CD14-positive monocyte (primary cell): ENCODE results near the gene TBCEL. TPM values are rescaled to one million over a fixed set of nuclear protein-coding genes. Genes with fewer than 3 reads are reported as not detected.

Experiments
- DNase-seq, 3 donors: peaks; one replicate each; pipeline ENCODE4 v3.0.0-alpha.2; 2011 to 2022
- H2AFZ ChIP-seq: 2 replicates; pipeline ENCODE4 v1.6.0; 2012; ENCODE audit warnings: mild to moderate bottlenecking, low read depth, low read length, inconsistent platforms; ENCODE audit not compliant: insufficient read depth, poor library complexity, severe bottlenecking
- H3K27ac ChIP-seq, 2 donors: 1 replicate in 1 of 2; 2 replicates in 1 of 2; pipeline ENCODE4 v1.5.1; 2012 to 2013; ENCODE audit warnings: low read length in 2 of 2, control low read depth in 1 of 2, inconsistent platforms in 1 of 2, low read depth in 1 of 2, mild to moderate bottlenecking in 1 of 2
- H3K27me3 ChIP-seq, 2 donors: one replicate each; pipeline versions ENCODE4 v1.6.0 to v1.6.1; 2011 to 2013; ENCODE audit warnings: low read length in 2 of 2; ENCODE audit not compliant: control insufficient read depth in 2 of 2, insufficient read depth in 2 of 2
- H3K36me3 ChIP-seq, 2 donors: replicated peaks in 1 of 2; 1 replicate in 1 of 2; 2 replicates in 1 of 2; pipeline versions ENCODE4 v1.5.1 to v1.6.1; 2012 to 2013; ENCODE audit warnings: low read length in 2 of 2, control low read depth in 1 of 2, inconsistent platforms in 1 of 2, mild to moderate bottlenecking in 1 of 2; ENCODE audit not compliant: insufficient read depth in 2 of 2, control insufficient read depth in 1 of 2
- H3K4me1 ChIP-seq, 2 donors: 1 replicate in 1 of 2; 2 replicates in 1 of 2; pipeline versions ENCODE4 v1.5.1 to v1.6.1; 2012 to 2013; ENCODE audit warnings: low read length in 2 of 2, control low read depth in 1 of 2, inconsistent platforms in 1 of 2, mild to moderate bottlenecking in 1 of 2, moderate library complexity in 1 of 2; ENCODE audit not compliant: insufficient read depth in 2 of 2, control insufficient read depth in 1 of 2
- H3K4me2 ChIP-seq: replicated peaks from 2 replicates; pipeline ENCODE3; 2012; ENCODE audit warnings: low read length, moderate library complexity, mild to moderate bottlenecking; ENCODE audit not compliant: poor library complexity, severe bottlenecking; ENCODE audit errors: extremely low read depth
- H3K4me3 ChIP-seq, 3 experiments: fragments of 200-600 bp in 1 of 3; sonication (generic) in 1 of 3; replicated peaks in 1 of 3; 1 replicate in 2 of 3; 2 replicates in 1 of 3; pipeline ENCODE4 v1.5.1; 2011 to 2013; ENCODE audit warnings: low read length in 3 of 3, mild to moderate bottlenecking in 3 of 3, control low read depth in 2 of 3, low read depth in 2 of 3, inconsistent platforms in 1 of 3, moderate library complexity in 1 of 3
- H3K79me2 ChIP-seq: 2 replicates; pipeline ENCODE4 v1.6.0; 2012; ENCODE audit warnings: mild to moderate bottlenecking, control low read depth, inconsistent platforms, low read length, moderate library complexity; ENCODE audit not compliant: insufficient read depth
- H3K9ac ChIP-seq: 2 replicates; pipeline ENCODE4 v1.6.0; 2017; ENCODE audit warnings: low read length, mild to moderate bottlenecking; ENCODE audit not compliant: insufficient read depth, poor library complexity, severe bottlenecking
- H3K9me3 ChIP-seq, 2 donors: replicated peaks in 1 of 2; 1 replicate in 1 of 2; 2 replicates in 1 of 2; pipeline versions ENCODE4 v1.5.1 to v1.6.1; 2012 to 2013; ENCODE audit warnings: low read length in 2 of 2, control low read depth in 1 of 2; ENCODE audit not compliant: control insufficient read depth in 1 of 2, insufficient read depth in 1 of 2
- H4K20me1 ChIP-seq: 2 replicates; pipeline ENCODE4 v1.6.0; 2012; ENCODE audit warnings: mild to moderate bottlenecking, low read length, control low read depth, moderate library complexity; ENCODE audit not compliant: insufficient read depth
- H3K27ac Mint-ChIP-seq, 7 donors: one replicate each; pipeline ENCODE4 v1.8.0; 2020; ENCODE audit warnings: mild to moderate bottlenecking in 7 of 7, mixed read lengths in 7 of 7, moderate library complexity in 6 of 7, inconsistent platforms in 2 of 7
- H3K27me3 Mint-ChIP-seq, 3 donors: one replicate each; pipeline ENCODE4 v1.8.0; 2021 to 2022; ENCODE audit warnings: low read depth in 3 of 3, mild to moderate bottlenecking in 3 of 3, mixed read lengths in 3 of 3, moderate library complexity in 3 of 3, inconsistent platforms in 1 of 3
- H3K36me3 Mint-ChIP-seq, 2 donors: one replicate each; pipeline ENCODE4 v1.8.0; 2020; ENCODE audit warnings: mixed read lengths in 2 of 2, inconsistent platforms in 1 of 2, mild to moderate bottlenecking in 1 of 2
- H3K4me1 Mint-ChIP-seq: one replicate; pipeline ENCODE4 v1.8.0; 2020; ENCODE audit warnings: mild to moderate bottlenecking, mixed read lengths
- H3K4me3 Mint-ChIP-seq, 2 donors: one replicate each; pipeline ENCODE4 v1.8.0; 2020; ENCODE audit warnings: mild to moderate bottlenecking in 2 of 2, mixed read lengths in 2 of 2, moderate library complexity in 1 of 2
- H3K9me3 Mint-ChIP-seq, 7 donors: one replicate each; pipeline ENCODE4 v1.8.0; 2020 to 2022; ENCODE audit warnings: mixed read lengths in 7 of 7, mild to moderate bottlenecking in 6 of 7, moderate library complexity in 6 of 7, inconsistent platforms in 2 of 7
- WGBS: methylation state at CpG from one replicate; pipeline ENCODE4 v1.1.5; 2013; ENCODE audit warnings: missing lambda C conversion rate; ENCODE audit not compliant: insufficient coverage; 5-methylcytosine and 5-hydroxymethylcytosine counted together
- intact Hi-C, 2 donors: fragments of 100-400 bp; cut with micrococcal nuclease; formaldehyde crosslinking; loops; one replicate each; pipeline versions ENCODE4 v1.15.0 to v1.15.1; 2023
- polyA plus RNA-seq, 3 donors: library from polyadenylated mRNA; depleted of rRNA in 1 of 3; unstranded in 2 of 3; stranded (reverse) in 1 of 3; fragments of 300-500 nt in 2 of 3; fragments of >200 nt in 1 of 3; fragmentation: Illumina TruSeq in 2 of 3; gene quantifications; 1 replicate in 2 of 3; 2 replicates in 1 of 3; pipeline ENCODE4 v1.2.3, GENCODE V29; 2012 to 2021
- TF ChIP-seq, protein P1 (sequence below): fragments of 200-600 bp; IDR thresholded peaks from one replicate; pipeline ENCODE4 v1.8.0; 2022; ENCODE audit warnings: antibody characterized with exemption, mild to moderate bottlenecking

TBCEL gene
- polyA plus RNA-seq, 3 donors: 3.9 to 6.5 (median 5.0) TPM

DNA sequence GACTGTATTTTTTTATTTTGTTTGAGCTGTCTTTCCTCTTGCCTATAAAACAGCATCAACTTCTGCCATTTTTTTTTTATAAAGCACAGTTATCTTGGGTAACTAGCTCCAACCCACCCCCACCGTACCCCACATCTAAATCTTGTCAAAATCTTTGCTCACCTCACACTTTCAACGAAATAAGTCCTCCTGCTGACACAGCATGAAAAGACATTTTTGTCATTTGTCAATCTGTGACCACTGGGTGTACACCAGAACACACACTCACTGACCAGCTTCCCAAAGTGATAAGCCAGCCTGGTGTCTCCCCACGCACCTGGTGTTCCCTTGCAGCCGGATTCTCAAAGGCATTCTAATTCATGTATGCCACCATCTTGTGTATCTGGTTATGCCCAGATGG is 75.5 kb downstream of the TBCEL start:
- Histone ChIP-seq H4K20me1 (no peaks in the 10 kb centered on the region), H3K9me3 (no peaks in the 10 kb centered on the region), H3K9ac (no peak overlapping the region), H3K4me1 (no peaks in the 10 kb centered on the region), H3K4me3 (no peak overlapping the region), H2AFZ (no peak overlapping the region), H3K27ac (no peak overlapping the region), H3K27me3 (no peaks in the 10 kb centered on the region), H3K36me3 (no peaks in the 10 kb centered on the region), H3K4me2 (no peak overlapping the region), H3K79me2 (no peaks in the 10 kb centered on the region)
- peaks cover 2 to 4% (median 3%) of the 10 kb centered on the region in 3 donors for H3K27me3 Mint-ChIP-seq
- peaks cover 0 to 2% (median 0%) of the 10 kb centered on the region in 7 donors for H3K9me3 Mint-ChIP-seq
- H3K36me3 Mint-ChIP-seq: no peaks in the 10 kb centered on the region
- TF ChIP-seq, protein P1, sequence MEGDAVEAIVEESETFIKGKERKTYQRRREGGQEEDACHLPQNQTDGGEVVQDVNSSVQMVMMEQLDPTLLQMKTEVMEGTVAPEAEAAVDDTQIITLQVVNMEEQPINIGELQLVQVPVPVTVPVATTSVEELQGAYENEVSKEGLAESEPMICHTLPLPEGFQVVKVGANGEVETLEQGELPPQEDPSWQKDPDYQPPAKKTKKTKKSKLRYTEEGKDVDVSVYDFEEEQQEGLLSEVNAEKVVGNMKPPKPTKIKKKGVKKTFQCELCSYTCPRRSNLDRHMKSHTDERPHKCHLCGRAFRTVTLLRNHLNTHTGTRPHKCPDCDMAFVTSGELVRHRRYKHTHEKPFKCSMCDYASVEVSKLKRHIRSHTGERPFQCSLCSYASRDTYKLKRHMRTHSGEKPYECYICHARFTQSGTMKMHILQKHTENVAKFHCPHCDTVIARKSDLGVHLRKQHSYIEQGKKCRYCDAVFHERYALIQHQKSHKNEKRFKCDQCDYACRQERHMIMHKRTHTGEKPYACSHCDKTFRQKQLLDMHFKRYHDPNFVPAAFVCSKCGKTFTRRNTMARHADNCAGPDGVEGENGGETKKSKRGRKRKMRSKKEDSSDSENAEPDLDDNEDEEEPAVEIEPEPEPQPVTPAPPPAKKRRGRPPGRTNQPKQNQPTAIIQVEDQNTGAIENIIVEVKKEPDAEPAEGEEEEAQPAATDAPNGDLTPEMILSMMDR: no peak
- no peaks in the 10 kb centered on the region for H3K4me1 Mint-ChIP-seq
- 87% methylated on average over 3 of the region's 4 CpGs for WGBS
- no peak overlapping the region for H3K4me3 Mint-ChIP-seq
- DNase-seq: no peak
- H3K27ac Mint-ChIP-seq: peak overlapping the region in 1 of 7 donors; percentile 2
- intact Hi-C loops: no loop called here

DNA sequence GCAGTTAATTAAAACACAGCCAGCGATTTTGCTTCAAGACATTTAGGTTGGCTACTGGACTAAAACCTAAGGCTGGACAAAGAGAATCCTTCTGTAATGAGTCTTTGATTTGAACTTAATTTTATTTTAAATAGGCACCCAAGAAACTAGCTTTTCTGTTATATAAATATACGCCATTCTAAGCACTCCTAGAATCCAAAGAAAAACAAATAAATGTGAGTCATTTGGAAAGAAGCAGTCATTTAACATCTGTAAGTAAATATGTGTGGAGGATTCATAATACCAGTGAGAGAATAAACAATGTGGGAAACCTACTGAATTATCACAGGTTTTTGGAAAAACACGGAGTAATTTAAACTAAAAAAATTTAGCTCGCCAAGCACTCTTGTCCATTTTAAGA is 76.0 kb downstream of the TBCEL start:
- H3K9me3 Mint-ChIP-seq: peaks cover 0 to 2% (median 0%) of the 10 kb centered on the region in 7 donors
- H3K4me1 Mint-ChIP-seq: no peaks in the 10 kb centered on the region
- no peaks in the 10 kb centered on the region for H3K36me3 Mint-ChIP-seq
- H3K4me3 ChIP-seq: no peak overlapping the region
- no peaks in the 10 kb centered on the region for H3K4me1 ChIP-seq
- no peak overlapping the region for H3K4me3 Mint-ChIP-seq
- H3K4me2 ChIP-seq: no peak overlapping the region
- TF ChIP-seq, protein P1: no peak
- H3K27ac Mint-ChIP-seq: no peak overlapping the region
- no peaks in the 10 kb centered on the region for H3K9me3 ChIP-seq
- H3K9ac ChIP-seq: no peak overlapping the region
- intact Hi-C loops: no loop called here
- H3K27ac ChIP-seq: no peak overlapping the region
- no peak for DNase-seq
- no peak overlapping the region for H2AFZ ChIP-seq
- no peaks in the 10 kb centered on the region for H3K36me3 ChIP-seq
- H4K20me1 ChIP-seq: no peaks in the 10 kb centered on the region
- H3K27me3 ChIP-seq: no peaks in the 10 kb centered on the region
- WGBS: no CpG with 5 or more reads among the region's 4 CpGs
- peaks cover 3 to 5% (median 5%) of the 10 kb centered on the region in 3 donors for H3K27me3 Mint-ChIP-seq
- no peaks in the 10 kb centered on the region for H3K79me2 ChIP-seq
